Measurements from ENCODE around the gene C17orf58. TPM values are rescaled to one million over a fixed set of nuclear protein-coding genes. Genes with fewer than 3 reads are reported as not detected.
A peak's percentile ranks its signal among the peaks of the same experiment; 100 is the strongest.

C17orf58 gene
- total and polyA plus RNA-seq, 9 of the 15 experiments (the other 6 are each of a cell fraction or from before 2014, with no cell fraction given) = 8.6 to 37.4 (median 27.6) TPM

- no peak for TF ChIP-seq UBTF (IDR thresholded peaks at IDR 0.05; ENCODE audit: borderline replicate concordance in 1 of 2, low read depth in 2 of 2, low read length in 2 of 2)
- peak; percentile 89 for TF ChIP-seq ESRRA (IDR thresholded peaks at IDR 0.05; ENCODE audit: borderline replicate concordance, low read depth)
- no peak for TF ChIP-seq BCL6 (CRISPR knock-in tag; IDR thresholded peaks at IDR 0.05)
- TF ChIP-seq AFF1 (IDR thresholded peaks at IDR 0.05; ENCODE audit: low read depth in 1 of 2, partially characterized antibody in 2 of 2) = peak in 1 of 2 experiments; percentile 45
- no peak for TF ChIP-seq KAT7 (CRISPR knock-in tag; IDR thresholded peaks at IDR 0.05; ENCODE audit: borderline replicate concordance)
- peak; percentile 78 for TF ChIP-seq ZNF592 (IDR thresholded peaks at IDR 0.05)
- TF ChIP-seq PRMT5 (CRISPR knock-in tag; IDR thresholded peaks at IDR 0.05) = no peak
- peak; percentile 68 for TF ChIP-seq PKNOX1 (IDR thresholded peaks at IDR 0.05)
- no peak for TF ChIP-seq NR2C1 (IDR thresholded peaks at IDR 0.05)
- TF ChIP-seq NR2C1 (tag; IDR thresholded peaks at IDR 0.05) = peak; percentile 64
- no peak; the same call in 1 of the 2 replicates for TF ChIP-seq MYC (IDR thresholded peaks at IDR 0.05; ENCODE audit: low read depth, low read length)
- no peak for TF ChIP-seq MYC (CRISPR knock-in tag; IDR thresholded peaks at IDR 0.05; ENCODE audit: borderline replicate concordance, low read depth)
- no peak for TF ChIP-seq ZFP30 (CRISPR knock-in tag; IDR thresholded peaks at IDR 0.05; ENCODE audit: borderline replicate concordance)
- no peak for TF ChIP-seq HMG20A (CRISPR knock-in tag; conservative IDR thresholded peaks at IDR 0.05)
Observed at GRCh38 chr17:68029512-68030215, 33.4 kb upstream of the C17orf58 start (continued).
